ENCODE measurements around the gene LRRIQ4.

Gene LRRIQ4

DNA sequence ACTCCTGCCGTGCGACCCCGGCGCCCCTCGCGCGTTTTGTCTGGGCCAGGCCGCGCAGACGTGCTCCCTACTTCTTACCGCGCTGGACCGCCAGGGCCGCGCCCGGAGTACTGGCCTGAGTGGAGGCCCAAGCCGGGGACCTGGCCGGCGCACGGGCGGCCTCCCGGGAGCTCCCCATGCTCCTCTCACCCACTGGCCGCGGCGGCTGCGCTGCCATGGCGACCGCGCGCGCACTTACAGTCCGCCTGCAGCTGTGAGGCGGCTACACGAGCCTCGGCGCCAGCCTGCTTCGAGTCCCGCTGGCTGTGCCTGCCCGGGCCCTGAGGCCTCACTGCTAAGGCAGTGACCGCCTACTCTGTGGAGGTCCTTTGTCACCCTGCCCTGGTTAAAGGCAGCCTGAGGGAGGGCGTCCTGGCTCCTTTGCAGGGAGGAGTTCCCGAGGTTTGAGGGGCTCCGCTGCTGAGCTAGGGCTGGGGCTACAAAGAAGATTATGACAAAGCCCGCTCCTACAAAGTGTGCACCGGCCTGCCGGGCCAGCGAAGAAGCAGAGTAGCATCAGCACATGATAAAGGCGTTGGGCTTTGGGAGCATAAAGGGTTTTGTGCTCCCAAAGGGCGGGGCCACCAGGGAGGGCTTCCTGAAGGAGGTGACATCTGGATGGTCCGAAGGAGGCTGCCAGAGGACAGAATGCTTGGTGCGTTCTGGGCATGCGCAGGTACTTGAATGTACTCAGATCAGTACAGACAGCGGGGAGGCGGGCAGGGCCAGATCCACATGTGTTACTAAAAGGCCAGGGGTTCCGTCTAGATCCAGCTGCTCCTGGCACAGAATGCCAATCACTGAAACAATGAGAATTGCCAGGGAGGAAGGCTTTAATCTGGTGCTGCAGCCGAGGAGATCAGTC lies at the start of gene LRRIQ4, which contains the start of gene LRRC34:
LRRIQ4 (plus strand) TSS at position 539 of the 904 bp plus-strand sequence. CDS start 9,052 bp downstream, outside the sequence.
LRRC34 (minus strand) TSS at position 573 of the 904 bp plus-strand sequence; CDS start at position 217, 356 bp downstream.
- DNase-seq (ENCODE audit: low read depth) = peak; percentile 69

DNA sequence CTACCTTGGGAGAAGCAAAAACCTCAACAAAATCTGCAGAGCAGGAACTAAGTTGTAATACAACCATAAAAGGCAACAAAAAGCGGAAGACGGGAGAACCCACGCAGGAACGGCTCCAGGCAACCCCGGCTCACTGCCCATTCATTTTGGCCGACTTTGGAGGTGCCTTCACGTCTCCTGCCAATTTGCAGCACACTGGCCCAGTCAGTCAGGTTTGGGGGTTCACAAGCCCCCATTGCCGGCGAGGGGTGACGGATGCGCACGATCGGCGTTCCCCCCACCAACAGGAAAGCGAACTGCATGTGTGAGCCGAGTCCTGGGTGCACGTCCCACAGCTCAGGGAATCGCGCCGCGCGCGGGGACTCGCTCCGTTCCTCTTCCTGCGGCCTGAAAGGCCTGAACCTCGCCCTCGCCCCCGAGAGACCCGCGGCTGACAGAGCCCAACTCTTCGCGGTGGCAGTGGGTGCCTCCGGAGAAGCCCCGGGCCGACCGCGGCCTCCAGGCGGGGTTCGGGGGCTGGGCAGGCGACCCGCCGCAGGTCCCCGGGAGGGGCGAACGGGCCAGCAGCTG lies 48.3 kb upstream of the LRRIQ4 start:
- DNase-seq (ENCODE audit: low read depth) = peak; percentile 31

DNA sequence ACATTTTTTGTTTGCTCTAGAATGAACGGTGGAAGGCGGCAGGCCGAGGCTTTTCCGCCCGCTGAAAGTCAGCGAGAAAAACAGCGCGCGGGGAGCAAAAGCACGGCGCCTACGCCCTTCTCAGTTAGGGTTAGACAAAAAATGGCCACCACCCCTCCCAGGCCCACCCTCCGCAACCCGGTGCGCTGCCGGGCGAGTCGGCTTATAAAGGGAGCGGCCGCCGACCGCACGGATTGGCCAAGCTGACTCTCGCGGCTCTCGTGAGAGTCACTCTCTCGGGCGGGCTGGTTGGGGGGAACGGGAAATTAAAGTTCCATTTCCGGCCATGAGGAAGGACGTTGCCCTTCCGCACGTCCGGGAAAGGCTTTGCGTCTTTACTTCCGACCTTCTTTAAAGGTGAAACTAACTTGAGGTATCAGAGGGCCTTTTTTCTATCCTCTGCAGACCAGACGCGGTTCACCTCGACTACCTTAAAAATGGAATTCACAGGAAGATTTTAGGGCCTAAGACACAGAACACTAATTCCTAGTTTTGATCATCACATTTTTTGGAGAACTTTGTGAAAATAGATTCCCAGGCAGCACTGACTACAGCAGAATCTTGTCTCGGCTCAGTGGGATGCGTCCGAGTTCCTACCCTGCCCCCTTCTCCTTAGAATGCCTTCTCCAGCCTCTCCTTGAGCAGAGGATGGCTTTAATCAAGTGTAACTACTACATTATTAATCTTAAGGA lies 47.6 kb upstream of the LRRIQ4 start, which contains the start of gene TERC:
TERC (minus strand) TSS at position 179 of the 731 bp plus-strand sequence.
- peak; percentile 91 for DNase-seq (ENCODE audit: low read depth)

DNA sequence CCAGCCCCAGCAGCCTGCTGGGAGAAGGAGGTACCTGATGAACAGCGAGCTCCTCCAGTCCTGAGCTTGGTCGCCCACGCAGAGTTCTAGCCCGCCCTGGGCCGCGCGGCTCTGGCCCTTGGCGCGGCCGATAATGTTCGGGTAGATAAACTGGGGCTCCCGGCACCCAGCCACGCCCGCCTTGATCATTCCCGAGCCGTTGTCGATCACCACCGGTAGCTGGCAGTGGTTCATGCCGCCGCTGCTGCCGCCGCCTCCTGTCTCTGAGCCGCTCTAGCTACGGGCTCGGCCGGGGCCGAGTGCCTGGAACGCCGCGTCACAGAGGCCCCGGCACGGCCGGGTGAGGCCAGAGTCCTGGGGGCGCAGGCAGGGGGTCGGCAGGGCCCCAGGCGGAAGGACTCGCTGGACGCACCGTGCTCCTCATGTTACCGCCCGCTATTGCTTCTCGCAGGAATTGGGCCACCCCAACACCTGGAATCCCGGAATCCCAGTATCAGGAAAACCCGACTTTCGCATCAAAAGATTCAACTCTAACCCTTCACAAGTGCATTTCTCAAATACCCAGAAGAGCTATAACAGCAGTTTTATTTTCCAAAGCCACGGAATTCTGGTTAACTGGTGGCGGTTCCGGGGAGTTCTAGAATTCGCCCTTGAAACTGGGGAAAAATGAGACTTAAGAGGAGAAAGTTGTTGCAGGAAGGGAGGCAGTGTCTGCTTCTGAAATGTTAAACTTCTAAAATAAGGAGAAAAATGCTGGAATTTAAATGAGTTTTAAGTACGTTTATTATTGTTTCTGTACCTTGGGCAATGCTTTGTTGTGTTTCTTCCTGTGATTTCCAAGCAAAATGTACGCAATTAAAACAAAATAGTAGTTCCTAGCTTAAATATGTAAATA lies 43.1 kb upstream of the LRRIQ4 start, which contains the start of gene ACTRT3:
ACTRT3 (minus strand) TSS at position 275 of the 895 bp plus-strand sequence; CDS start at position 234, 41 bp downstream.
- peak; percentile 44 for DNase-seq (ENCODE audit: low read depth)

DNA sequence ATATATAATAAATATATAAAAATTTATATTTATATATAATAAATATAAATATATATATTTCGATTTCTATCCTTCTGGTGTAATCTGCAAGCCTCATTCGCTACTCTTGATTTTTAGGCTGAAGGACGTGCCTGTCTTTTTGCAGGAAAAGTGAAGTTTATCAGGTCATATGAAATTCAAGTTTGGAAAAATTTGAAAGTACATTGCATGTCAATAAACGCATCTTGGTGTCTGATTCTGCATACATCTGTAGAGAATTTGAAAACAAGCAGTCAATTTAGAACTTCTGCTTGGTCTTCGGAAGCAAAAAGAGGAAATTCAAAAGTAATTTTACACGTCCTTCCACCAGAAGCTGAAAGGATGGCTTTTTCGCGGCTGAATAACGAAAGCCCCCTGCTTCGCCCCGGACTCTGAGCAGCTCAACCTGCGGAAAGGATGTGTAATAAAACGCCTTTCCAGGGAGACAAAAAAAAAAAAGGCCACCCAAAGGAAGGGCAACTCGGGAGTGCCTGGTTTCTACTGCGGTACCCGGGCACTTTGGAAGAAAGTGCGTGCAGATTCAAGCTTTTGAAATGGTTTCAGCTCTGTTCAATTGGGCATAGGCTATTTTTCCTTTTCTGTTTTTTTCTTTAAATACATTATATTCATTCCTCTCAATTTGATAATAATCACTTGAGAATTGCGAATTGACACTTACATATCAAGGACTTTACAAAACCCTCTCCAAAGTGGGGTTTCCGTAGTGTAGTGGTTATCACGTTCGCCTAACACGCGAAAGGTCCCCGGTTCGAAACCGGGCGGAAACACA lies 41.0 kb upstream of the LRRIQ4 start:
- peak; percentile 74 for DNase-seq (ENCODE audit: low read depth)

- DNase-seq (ENCODE audit: low read depth) = peak; percentile 64
These were observed 40.3 kb upstream of the LRRIQ4 start for GRCh38 chr3:169772305-169772896.

DNA sequence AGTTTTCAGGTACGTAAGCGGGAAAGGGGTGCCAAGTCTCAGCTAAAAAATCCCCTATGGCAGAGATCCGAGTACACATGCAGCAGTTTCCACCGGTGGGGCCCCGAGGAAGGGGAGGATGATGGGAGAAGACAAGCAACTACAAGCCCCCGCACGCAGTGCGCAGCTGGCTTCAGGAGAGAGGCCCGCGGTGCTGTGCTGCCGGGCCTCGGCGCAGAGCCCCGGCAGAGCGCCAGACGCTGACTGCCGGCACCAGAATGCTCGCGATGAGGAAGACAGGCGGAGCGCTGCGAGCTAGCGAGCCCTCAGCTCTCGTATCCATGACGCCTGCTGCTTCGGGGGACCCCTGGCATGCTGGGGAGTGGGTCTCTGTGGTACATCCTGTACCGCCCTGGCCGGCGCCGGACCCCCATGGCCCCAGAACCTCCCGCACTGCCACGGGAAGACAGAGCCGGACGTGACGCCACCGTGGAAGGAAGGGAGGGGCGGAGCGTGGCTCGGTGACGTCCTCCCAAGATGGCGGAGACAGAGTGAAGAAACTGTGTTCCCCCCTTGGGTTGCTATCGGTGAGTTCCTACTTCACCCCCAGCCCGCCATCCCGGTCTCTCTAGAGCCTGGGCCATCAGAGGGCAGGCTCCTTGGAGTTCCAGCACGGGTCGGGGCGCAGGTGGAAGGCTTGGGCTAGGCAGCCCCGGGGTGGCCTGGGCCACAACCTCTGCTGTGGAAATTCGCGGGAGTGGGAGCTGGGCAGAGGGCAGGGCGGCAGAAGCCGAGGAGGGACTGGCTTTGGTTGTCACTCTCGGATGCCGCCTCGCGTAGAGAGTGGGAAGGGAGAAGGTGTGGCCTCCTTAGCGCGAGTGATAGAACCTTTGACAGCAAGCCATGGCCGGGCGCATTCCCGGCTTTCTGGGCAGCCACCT lies 39.5 kb upstream of the LRRIQ4 start, which contains the start of gene MYNN:
MYNN (plus strand) TSS at position 500 of the 920 bp plus-strand sequence. CDS start 900 bp downstream, outside the sequence.
- peak; percentile 76 for DNase-seq (ENCODE audit: low read depth)

- no peak for DNase-seq (ENCODE audit: low read depth)
These were observed 38.5 kb upstream of the LRRIQ4 start for GRCh38 chr3:169774186-169774585.

GRCh38 chr3:169777822-169778221 lies 34.8 kb upstream of the LRRIQ4 start:
- no peak for DNase-seq (ENCODE audit: low read depth)

GRCh38 chr3:169780742-169781141 lies 31.9 kb upstream of the LRRIQ4 start:
- DNase-seq (ENCODE audit: low read depth) = no peak

- no peak for DNase-seq (ENCODE audit: low read depth)
These were observed 31.3 kb upstream of the LRRIQ4 start for GRCh38 chr3:169781209-169781855.

DNA sequence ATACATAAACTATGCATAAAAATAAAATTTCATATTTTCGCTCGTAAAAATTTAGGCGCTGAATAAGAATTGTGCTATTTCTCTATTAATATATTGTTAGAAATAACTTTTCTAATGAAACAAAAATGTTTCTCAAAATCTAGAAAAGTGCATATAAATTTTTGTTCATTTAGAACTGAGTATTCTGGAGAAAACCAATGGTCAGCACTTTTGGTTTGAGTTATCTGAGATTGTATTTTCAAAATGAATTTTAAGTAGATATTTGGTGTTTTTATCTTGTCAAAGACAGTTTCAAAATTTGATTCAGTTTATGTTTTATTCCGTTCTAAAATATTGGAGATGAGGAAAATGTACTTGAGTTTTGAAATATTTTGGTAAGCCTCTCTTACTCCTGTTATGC lies 25.6 kb upstream of the LRRIQ4 start:
- no peak for DNase-seq (ENCODE audit: low read depth)

- no peak for DNase-seq (ENCODE audit: low read depth)
These were observed 24.9 kb upstream of the LRRIQ4 start for GRCh38 chr3:169787791-169788190.

- no peak for DNase-seq (ENCODE audit: low read depth)
These were observed 22.5 kb upstream of the LRRIQ4 start for GRCh38 chr3:169790219-169790618.

DNA sequence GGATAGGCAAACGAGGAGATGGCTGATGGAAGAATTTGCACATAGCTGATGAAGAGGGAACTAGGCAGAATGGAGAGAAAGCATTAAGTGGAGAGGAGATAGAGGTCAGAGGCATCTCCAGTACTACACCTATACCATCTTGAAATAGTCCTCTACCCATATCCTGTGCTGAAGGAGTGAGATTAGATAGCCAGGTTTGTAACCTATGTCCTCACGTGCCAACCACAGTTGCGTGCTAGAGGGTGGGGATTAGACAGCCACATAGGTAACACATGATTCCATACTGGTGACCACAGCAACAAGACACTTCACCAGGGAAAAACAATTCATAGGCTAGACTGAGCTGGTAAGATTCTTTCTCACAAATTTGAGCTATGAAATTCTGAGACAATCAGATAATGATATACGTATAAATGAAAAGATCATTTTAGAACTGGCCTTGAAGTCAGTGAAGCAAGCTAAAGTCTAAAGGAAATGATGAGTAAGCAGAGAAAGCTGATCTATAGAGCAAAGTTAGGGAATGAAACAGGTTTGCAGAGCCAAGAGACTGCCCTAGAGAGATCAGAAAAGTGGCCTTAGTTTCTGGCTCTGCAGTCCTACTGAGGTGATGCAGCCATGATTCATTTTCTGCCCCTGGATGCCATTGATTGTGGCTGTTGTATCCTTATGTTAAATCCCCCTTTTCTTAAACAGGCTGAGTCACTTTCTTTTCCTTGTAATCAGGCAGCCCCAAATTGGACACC lies 21.8 kb upstream of the LRRIQ4 start:
- no peak for DNase-seq (ENCODE audit: low read depth)

DNA sequence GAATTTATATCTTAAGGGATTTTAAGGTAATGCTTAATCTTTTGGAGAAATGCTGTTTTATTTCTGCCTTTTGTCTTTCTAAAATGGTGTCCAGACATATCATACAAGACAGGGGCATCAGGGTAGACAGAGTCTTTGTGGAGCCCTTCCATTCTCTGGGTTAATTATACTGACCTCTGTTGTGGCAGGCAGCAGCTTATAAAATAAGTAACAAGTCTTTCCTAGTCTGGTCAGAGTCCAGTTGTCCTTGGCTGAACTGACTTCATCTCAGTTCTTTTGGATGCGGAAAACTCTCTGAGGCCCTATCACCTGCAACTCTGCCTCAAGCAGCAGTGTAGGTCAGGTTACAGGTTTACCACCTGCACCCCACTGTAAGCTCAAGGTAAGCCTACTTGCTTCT lies 20.3 kb upstream of the LRRIQ4 start:
- no peak for DNase-seq (ENCODE audit: low read depth)

DNA sequence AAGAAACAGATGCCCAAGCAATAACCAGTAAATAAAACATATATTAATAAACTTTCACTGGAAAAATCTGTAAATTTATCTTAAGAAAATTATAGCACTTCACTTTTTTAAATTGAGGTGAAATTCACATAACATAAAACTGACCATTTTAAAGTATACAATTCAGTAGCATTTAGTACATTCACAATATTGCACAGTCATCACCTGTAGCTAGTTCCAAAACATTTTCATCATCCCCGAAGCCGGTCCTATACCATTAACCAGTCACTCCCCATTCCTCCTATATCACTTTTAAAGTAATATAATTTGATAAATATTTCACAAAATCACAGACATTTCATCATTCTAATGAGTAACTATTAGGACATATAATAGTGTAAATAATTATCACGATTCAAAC lies 8.0 kb upstream of the LRRIQ4 start:
- DNase-seq (ENCODE audit: low read depth) = no peak

Measured in fibroblast of the conjunctiva (primary cell).